Suprapubic skin (tissue), 4 donors: Measurements from ENCODE around the gene ANK2. TPM values are rescaled to one million over a fixed set of nuclear protein-coding genes. Genes with fewer than 3 reads are reported as not detected.

Source experiments
- DNase-seq, 2 donors: peaks; one replicate each; pipeline ENCODE4 v3.0.0-alpha.2; 2019; ENCODE audit warnings: low spot score in 2 of 2
- H3K27ac ChIP-seq: fragments of 200-600 bp; sonication (generic); one replicate; pipeline ENCODE4 v1.5.1; 2019
- H3K27me3 ChIP-seq: fragments of 200-600 bp; sonication (generic); one replicate; pipeline ENCODE4 v1.5.1; 2019
- H3K36me3 ChIP-seq: fragments of 200-600 bp; sonication (generic); one replicate; pipeline ENCODE4 v1.5.1; 2019
- H3K4me1 ChIP-seq: fragments of 200-600 bp; sonication (generic); one replicate; pipeline ENCODE4 v1.5.1; 2019
- H3K4me3 ChIP-seq: fragments of 200-600 bp; sonication (generic); one replicate; pipeline ENCODE4 v1.5.1; 2019; ENCODE audit warnings: mild to moderate bottlenecking
- H3K9me3 ChIP-seq: fragments of 200-600 bp; sonication (generic); one replicate; pipeline ENCODE4 v1.5.1; 2019
- CTCF ChIP-seq, 2 donors: fragments of 200-600 bp in 1 of 2; fragments of 450-650 bp in 1 of 2; sonication (generic) in 1 of 2; IDR thresholded peaks; one replicate each; pipeline ENCODE4 v1.5.1; 2016 to 2019; ENCODE audit warnings: antibody characterized with exemption in 2 of 2, mild to moderate bottlenecking in 1 of 2, moderate library complexity in 1 of 2
- EP300 ChIP-seq: sonication (generic); formaldehyde crosslinking; IDR thresholded peaks from one replicate; pipeline ENCODE4 v1.6.1; 2017; ENCODE audit warnings: antibody characterized with exemption
- POLR2A ChIP-seq, 2 donors: fragments of 450-650 bp; IDR thresholded peaks; one replicate each; pipeline ENCODE4 v1.6.1; 2017; ENCODE audit warnings: antibody characterized with exemption in 2 of 2, mild to moderate bottlenecking in 2 of 2, moderate library complexity in 2 of 2
- POLR2AphosphoS5 ChIP-seq, 3 donors: sonication (generic); formaldehyde crosslinking; IDR thresholded peaks; one replicate each; pipeline ENCODE4 v1.6.1; 2017; ENCODE audit warnings: antibody characterized with exemption in 3 of 3
- WGBS: methylation state at CpG from one replicate; pipeline ENCODE4 v1.1.5; 2018; 5-methylcytosine and 5-hydroxymethylcytosine counted together
- total RNA-seq, 4 donors: library from RNA; depleted of rRNA; stranded (reverse); fragments of >200 nt; gene quantifications; one replicate each; pipeline ENCODE4 v1.1.0, GENCODE V29; 2016

ANK2 gene
- total RNA-seq, 4 donors from 2014 or later, result 7.7 to 15.2 (median 11.2) TPM

GRCh38 chr4:113077575-113077974 lies 28.1 kb downstream of the ANK2 start:
- Histone ChIP-seq H3K4me3 (no peak overlapping the region), H3K36me3 (no peaks in the 10 kb centered on the region), H3K4me1 (no peaks in the 10 kb centered on the region), H3K27me3 (no peaks in the 10 kb centered on the region), H3K9me3 (no peaks in the 10 kb centered on the region), H3K27ac (no peak overlapping the region)
- TF ChIP-seq CTCF (IDR thresholded peaks at IDR 0.05) (no peak), POLR2A (IDR thresholded peaks at IDR 0.05) (no peak), POLR2AphosphoS5 (IDR thresholded peaks at IDR 0.05) (no peak), EP300 (no peak)
- DNase-seq, result no peak
- 50% methylated on average over 1 of the region's 1 CpG for WGBS

GRCh38 chr4:113078066-113078465 lies 28.6 kb downstream of the ANK2 start:
- H3K4me3 ChIP-seq, result no peak overlapping the region
- no peak overlapping the region for H3K27ac ChIP-seq
- H3K4me1 ChIP-seq, result no peaks in the 10 kb centered on the region
- H3K27me3 ChIP-seq, result no peaks in the 10 kb centered on the region
- TF ChIP-seq POLR2AphosphoS5 (IDR thresholded peaks at IDR 0.05) (no peak), EP300 (no peak), POLR2A (IDR thresholded peaks at IDR 0.05) (no peak), CTCF (IDR thresholded peaks at IDR 0.05) (no peak)
- 91% methylated on average over 5 of the region's 5 CpGs for WGBS
- H3K36me3 ChIP-seq, result no peaks in the 10 kb centered on the region
- DNase-seq, result no peak
- no peaks in the 10 kb centered on the region for H3K9me3 ChIP-seq

GRCh38 chr4:113080050-113080449 lies 30.6 kb downstream of the ANK2 start:
- no peak for DNase-seq
- Histone ChIP-seq H3K9me3 (no peaks in the 10 kb centered on the region), H3K4me1 (no peaks in the 10 kb centered on the region), H3K36me3 (no peaks in the 10 kb centered on the region), H3K27ac (no peak overlapping the region), H3K27me3 (no peaks in the 10 kb centered on the region), H3K4me3 (no peak overlapping the region)
- no peak for TF ChIP-seq POLR2AphosphoS5 (IDR thresholded peaks at IDR 0.05)
- TF ChIP-seq EP300, result no peak
- TF ChIP-seq CTCF (IDR thresholded peaks at IDR 0.05), result no peak
- no peak for TF ChIP-seq POLR2A (IDR thresholded peaks at IDR 0.05)
- WGBS, result 92% methylated on average over 9 of the region's 9 CpGs

GRCh38 chr4:113080624-113081023 lies 31.2 kb downstream of the ANK2 start:
- Histone ChIP-seq H3K4me3 (no peak overlapping the region), H3K27ac (no peak overlapping the region), H3K9me3 (no peaks in the 10 kb centered on the region), H3K4me1 (no peaks in the 10 kb centered on the region), H3K36me3 (no peaks in the 10 kb centered on the region), H3K27me3 (no peaks in the 10 kb centered on the region)
- WGBS, result 81% methylated on average over 2 of the region's 2 CpGs
- no peak for DNase-seq
- TF ChIP-seq EP300, result no peak
- no peak for TF ChIP-seq CTCF (IDR thresholded peaks at IDR 0.05)
- no peak for TF ChIP-seq POLR2A (IDR thresholded peaks at IDR 0.05)
- no peak for TF ChIP-seq POLR2AphosphoS5 (IDR thresholded peaks at IDR 0.05)

- Histone ChIP-seq H3K36me3 (no peaks in the 10 kb centered on the region), H3K27me3 (no peaks in the 10 kb centered on the region), H3K9me3 (no peaks in the 10 kb centered on the region), H3K4me1 (no peaks in the 10 kb centered on the region), H3K27ac (no peak overlapping the region), H3K4me3 (no peak overlapping the region)
- TF ChIP-seq EP300 (no peak), POLR2AphosphoS5 (IDR thresholded peaks at IDR 0.05) (no peak), CTCF (IDR thresholded peaks at IDR 0.05) (no peak), POLR2A (IDR thresholded peaks at IDR 0.05) (no peak)
- no peak for DNase-seq
- 95% methylated on average over 1 of the region's 1 CpG for WGBS
Observed at GRCh38 chr4:113083346-113083745, 33.9 kb downstream of the ANK2 start.
